ENCODE results near the gene MAPRE3. TPM values are rescaled to one million over a fixed set of nuclear protein-coding genes. Genes with fewer than 3 reads are reported as not detected.

MAPRE3 gene
- total and polyA plus RNA-seq, 3 experiments from 2014 or later, result 2.0 to 3.0 (median 2.4) TPM

GRCh38 chr2:26978061-26978596, 7.7 kb downstream of the MAPRE3 start:
- no peaks in the 10 kb centered on the region for H3K9me3 ChIP-seq (ENCODE audit: low read length)
- H3K27me3 ChIP-seq (ENCODE audit: insufficient read depth, low read length, poor library complexity, severe bottlenecking), result no peaks in the 10 kb centered on the region
- Mint-ChIP-seq H3K4me3 (no peak overlapping the region), H3K36me3 (no peaks in the 10 kb centered on the region), H3K9me3 (no peaks in the 10 kb centered on the region), H3K27me3 (peaks cover 0 to 18% of the 10 kb centered on the region in 2 donors), H3K4me1 (peaks cover 0 to 4% (median 0%) of the 10 kb centered on the region in 3 donors), H3K27ac (no peak overlapping the region)
- CTCF ChIA-PET, result interaction anchor here (1.2 to 1.4 kb wide), 2 partner anchors 132 to 213 kb away, joined by 3 read pairs; no protein-coding TSS in a partner anchor
- POLR2A ChIA-PET, result no interaction called here
- H3K27ac ChIP-seq (ENCODE audit: low read depth, low read length), result no peak overlapping the region
- H3K36me3 ChIP-seq (ENCODE audit: insufficient read depth, low read length), result no peaks in the 10 kb centered on the region
- H3K4me3 ChIP-seq (ENCODE audit: low read length), result no peak overlapping the region
- no peaks in the 10 kb centered on the region for H3K4me1 ChIP-seq (ENCODE audit: insufficient read depth, low read length)
- DNase-seq, result no peak

GRCh38 chr2:26979741-26980140, 9.3 kb downstream of the MAPRE3 start:
- ChIA-PET POLR2A (no interaction called here), CTCF (interaction anchor here (1.1 kb wide), 1 partner anchor 324 kb away, joined by 3 read pairs; no protein-coding TSS in a partner anchor)
- no peaks in the 10 kb centered on the region for H3K9me3 ChIP-seq (ENCODE audit: low read length)
- DNase-seq, result no peak
- H3K27ac Mint-ChIP-seq, result no peak overlapping the region
- no peak overlapping the region for H3K4me3 ChIP-seq (ENCODE audit: low read length)
- peaks cover 0 to 4% (median 0%) of the 10 kb centered on the region in 3 donors for H3K4me1 Mint-ChIP-seq
- H3K27ac ChIP-seq (ENCODE audit: low read depth, low read length), result no peak overlapping the region
- H3K36me3 Mint-ChIP-seq, result no peaks in the 10 kb centered on the region
- no peaks in the 10 kb centered on the region for H3K36me3 ChIP-seq (ENCODE audit: insufficient read depth, low read length)
- H3K4me1 ChIP-seq (ENCODE audit: insufficient read depth, low read length), result no peaks in the 10 kb centered on the region
- H3K4me3 Mint-ChIP-seq, result no peak overlapping the region
- H3K27me3 ChIP-seq (ENCODE audit: insufficient read depth, low read length, poor library complexity, severe bottlenecking), result no peaks in the 10 kb centered on the region
- H3K27me3 Mint-ChIP-seq, result peaks cover 0 to 12% of the 10 kb centered on the region in 2 donors
- no peaks in the 10 kb centered on the region for H3K9me3 Mint-ChIP-seq

- no peak overlapping the region for H3K27ac ChIP-seq (ENCODE audit: low read depth, low read length)
Measured at GRCh38 chr2:26980971-26981370, 10.5 kb downstream of the MAPRE3 start.

GRCh38 chr2:26982102-26982742, 11.8 kb downstream of the MAPRE3 start:
- Mint-ChIP-seq H3K4me1 (peaks cover 0 to 4% (median 0%) of the 10 kb centered on the region in 3 donors), H3K27ac (no peak overlapping the region), H3K36me3 (no peaks in the 10 kb centered on the region), H3K4me3 (no peak overlapping the region), H3K27me3 (peaks cover 0 to 9% of the 10 kb centered on the region in 2 donors), H3K9me3 (no peaks in the 10 kb centered on the region)
- Histone ChIP-seq H3K9me3 (ENCODE audit: low read length) (no peaks in the 10 kb centered on the region), H3K27me3 (ENCODE audit: insufficient read depth, low read length, poor library complexity, severe bottlenecking) (no peaks in the 10 kb centered on the region), H3K27ac (ENCODE audit: low read depth, low read length) (no peak overlapping the region), H3K4me1 (ENCODE audit: insufficient read depth, low read length) (no peaks in the 10 kb centered on the region), H3K4me3 (ENCODE audit: low read length) (no peak overlapping the region), H3K36me3 (ENCODE audit: insufficient read depth, low read length) (no peaks in the 10 kb centered on the region)
- CTCF ChIA-PET, result interaction anchor here (1.1 to 2.8 kb wide), 3 partner anchors 14 to 105 kb away, joined by 3 to 9 read pairs (median 5); partner anchors contain the start of gene KHK
- DNase-seq, result no peak
- POLR2A ChIA-PET, result interaction anchor here (0.5 kb wide), 1 partner anchor 9 kb away, joined by 5 read pairs; no protein-coding TSS in a partner anchor

More at GRCh38 chr2:26980971-26981370, 10.5 kb downstream of the MAPRE3 start:
- H3K9me3 ChIP-seq (ENCODE audit: low read length), result no peaks in the 10 kb centered on the region
- DNase-seq, result no peak
- Mint-ChIP-seq H3K4me1 (peaks cover 0 to 4% (median 0%) of the 10 kb centered on the region in 3 donors), H3K4me3 (no peak overlapping the region), H3K27me3 (peaks cover 0 to 9% of the 10 kb centered on the region in 2 donors), H3K9me3 (no peaks in the 10 kb centered on the region), H3K27ac (peak overlapping the region in 1 of 8 donors; percentile 69), H3K36me3 (no peaks in the 10 kb centered on the region)
- ChIA-PET POLR2A (no interaction called here), CTCF (no interaction called here)
- no peaks in the 10 kb centered on the region for H3K4me1 ChIP-seq (ENCODE audit: insufficient read depth, low read length)
- H3K27me3 ChIP-seq (ENCODE audit: insufficient read depth, low read length, poor library complexity, severe bottlenecking), result no peaks in the 10 kb centered on the region
- no peaks in the 10 kb centered on the region for H3K36me3 ChIP-seq (ENCODE audit: insufficient read depth, low read length)
- no peak overlapping the region for H3K4me3 ChIP-seq (ENCODE audit: low read length)

- CTCF ChIA-PET, result interaction anchor here (2.8 kb wide), 1 partner anchor 22 kb away, joined by 9 read pairs; no protein-coding TSS in a partner anchor
- Mint-ChIP-seq H3K4me3 (no peak overlapping the region), H3K36me3 (no peaks in the 10 kb centered on the region), H3K4me1 (peaks cover 0 to 4% (median 0%) of the 10 kb centered on the region in 3 donors), H3K27ac (no peak overlapping the region), H3K27me3 (peaks cover 0 to 8% of the 10 kb centered on the region in 2 donors), H3K9me3 (no peaks in the 10 kb centered on the region)
- Histone ChIP-seq H3K27me3 (ENCODE audit: insufficient read depth, low read length, poor library complexity, severe bottlenecking) (no peaks in the 10 kb centered on the region), H3K9me3 (ENCODE audit: low read length) (no peaks in the 10 kb centered on the region), H3K36me3 (ENCODE audit: insufficient read depth, low read length) (no peaks in the 10 kb centered on the region), H3K4me1 (ENCODE audit: insufficient read depth, low read length) (no peaks in the 10 kb centered on the region), H3K27ac (ENCODE audit: low read depth, low read length) (no peak overlapping the region), H3K4me3 (ENCODE audit: low read length) (no peak overlapping the region)
- no peak for DNase-seq
- POLR2A ChIA-PET, result no interaction called here
Measured at GRCh38 chr2:26983746-26984145, 13.3 kb downstream of the MAPRE3 start.

GRCh38 chr2:26985807-26986206, 15.4 kb downstream of the MAPRE3 start:
- DNase-seq, result no peak
- H3K36me3 Mint-ChIP-seq, result no peaks in the 10 kb centered on the region
- no peaks in the 10 kb centered on the region for H3K4me1 ChIP-seq (ENCODE audit: insufficient read depth, low read length)
- H3K27me3 ChIP-seq (ENCODE audit: insufficient read depth, low read length, poor library complexity, severe bottlenecking), result no peaks in the 10 kb centered on the region
- peaks cover 0 to 2% of the 10 kb centered on the region in 2 donors for H3K27me3 Mint-ChIP-seq
- no peak overlapping the region for H3K4me3 ChIP-seq (ENCODE audit: low read length)
- H3K4me3 Mint-ChIP-seq, result no peak overlapping the region
- H3K36me3 ChIP-seq (ENCODE audit: insufficient read depth, low read length), result no peaks in the 10 kb centered on the region
- H3K4me1 Mint-ChIP-seq, result peaks cover 0 to 4% (median 0%) of the 10 kb centered on the region in 3 donors
- H3K9me3 ChIP-seq (ENCODE audit: low read length), result no peaks in the 10 kb centered on the region
- no peak overlapping the region for H3K27ac Mint-ChIP-seq
- no peaks in the 10 kb centered on the region for H3K9me3 Mint-ChIP-seq
- ChIA-PET POLR2A (no interaction called here), CTCF (no interaction called here)
- H3K27ac ChIP-seq (ENCODE audit: low read depth, low read length), result no peak overlapping the region

GRCh38 chr2:26986576-26986975, 16.1 kb downstream of the MAPRE3 start:
- no peaks in the 10 kb centered on the region for H3K4me1 ChIP-seq (ENCODE audit: insufficient read depth, low read length)
- no peak overlapping the region for H3K4me3 Mint-ChIP-seq
- H3K27me3 Mint-ChIP-seq, result peaks cover 0 to 2% of the 10 kb centered on the region in 2 donors
- no peak for DNase-seq
- no peak overlapping the region for H3K27ac Mint-ChIP-seq
- peaks cover 0 to 4% (median 0%) of the 10 kb centered on the region in 3 donors for H3K4me1 Mint-ChIP-seq
- POLR2A ChIA-PET, result no interaction called here
- CTCF ChIA-PET, result interaction anchor here (0.8 kb wide), 1 partner anchor 31 kb away, joined by 3 read pairs; no protein-coding TSS in a partner anchor
- H3K36me3 ChIP-seq (ENCODE audit: insufficient read depth, low read length), result no peaks in the 10 kb centered on the region
- H3K9me3 Mint-ChIP-seq, result no peaks in the 10 kb centered on the region
- H3K27ac ChIP-seq (ENCODE audit: low read depth, low read length), result no peak overlapping the region
- no peaks in the 10 kb centered on the region for H3K36me3 Mint-ChIP-seq
- no peaks in the 10 kb centered on the region for H3K9me3 ChIP-seq (ENCODE audit: low read length)
- H3K4me3 ChIP-seq (ENCODE audit: low read length), result no peak overlapping the region
- no peaks in the 10 kb centered on the region for H3K27me3 ChIP-seq (ENCODE audit: insufficient read depth, low read length, poor library complexity, severe bottlenecking)

GRCh38 chr2:26988058-26988860, 17.8 kb downstream of the MAPRE3 start:
- CTCF ChIA-PET, result interaction anchor here (1.4 kb wide), 1 partner anchor 26 kb away, joined by 3 read pairs; no protein-coding TSS in a partner anchor
- POLR2A ChIA-PET, result no interaction called here

More at GRCh38 chr2:26988058-26988860, 17.8 kb downstream of the MAPRE3 start:
- Histone ChIP-seq H3K4me3 (ENCODE audit: low read length) (no peak overlapping the region), H3K9me3 (ENCODE audit: low read length) (no peaks in the 10 kb centered on the region), H3K27ac (ENCODE audit: low read depth, low read length) (no peak overlapping the region), H3K27me3 (ENCODE audit: insufficient read depth, low read length, poor library complexity, severe bottlenecking) (no peaks in the 10 kb centered on the region), H3K36me3 (ENCODE audit: insufficient read depth, low read length) (no peaks in the 10 kb centered on the region), H3K4me1 (ENCODE audit: insufficient read depth, low read length) (no peaks in the 10 kb centered on the region)
- no peaks in the 10 kb centered on the region for H3K9me3 Mint-ChIP-seq
- H3K27me3 Mint-ChIP-seq, result peaks cover 0 to 2% of the 10 kb centered on the region in 2 donors
- H3K4me1 Mint-ChIP-seq, result no peaks in the 10 kb centered on the region
- peaks cover 0 to 1% (median under 1%) of the 10 kb centered on the region in 3 donors for H3K36me3 Mint-ChIP-seq
- no peak overlapping the region for H3K27ac Mint-ChIP-seq
- no peak for DNase-seq
- no peak overlapping the region for H3K4me3 Mint-ChIP-seq
